ENCODE measurements around the gene AFF4.

AFF4 gene

GRCh38 chr5:132826424-132827082 is 136.9 kb downstream of the AFF4 start:
- no peak for DNase-seq

GRCh38 chr5:132825834-132826391 is 137.5 kb downstream of the AFF4 start:
- peak; percentile 28 for DNase-seq
